Measurements from ENCODE around the gene PRR22.

PRR22 gene

DNA sequence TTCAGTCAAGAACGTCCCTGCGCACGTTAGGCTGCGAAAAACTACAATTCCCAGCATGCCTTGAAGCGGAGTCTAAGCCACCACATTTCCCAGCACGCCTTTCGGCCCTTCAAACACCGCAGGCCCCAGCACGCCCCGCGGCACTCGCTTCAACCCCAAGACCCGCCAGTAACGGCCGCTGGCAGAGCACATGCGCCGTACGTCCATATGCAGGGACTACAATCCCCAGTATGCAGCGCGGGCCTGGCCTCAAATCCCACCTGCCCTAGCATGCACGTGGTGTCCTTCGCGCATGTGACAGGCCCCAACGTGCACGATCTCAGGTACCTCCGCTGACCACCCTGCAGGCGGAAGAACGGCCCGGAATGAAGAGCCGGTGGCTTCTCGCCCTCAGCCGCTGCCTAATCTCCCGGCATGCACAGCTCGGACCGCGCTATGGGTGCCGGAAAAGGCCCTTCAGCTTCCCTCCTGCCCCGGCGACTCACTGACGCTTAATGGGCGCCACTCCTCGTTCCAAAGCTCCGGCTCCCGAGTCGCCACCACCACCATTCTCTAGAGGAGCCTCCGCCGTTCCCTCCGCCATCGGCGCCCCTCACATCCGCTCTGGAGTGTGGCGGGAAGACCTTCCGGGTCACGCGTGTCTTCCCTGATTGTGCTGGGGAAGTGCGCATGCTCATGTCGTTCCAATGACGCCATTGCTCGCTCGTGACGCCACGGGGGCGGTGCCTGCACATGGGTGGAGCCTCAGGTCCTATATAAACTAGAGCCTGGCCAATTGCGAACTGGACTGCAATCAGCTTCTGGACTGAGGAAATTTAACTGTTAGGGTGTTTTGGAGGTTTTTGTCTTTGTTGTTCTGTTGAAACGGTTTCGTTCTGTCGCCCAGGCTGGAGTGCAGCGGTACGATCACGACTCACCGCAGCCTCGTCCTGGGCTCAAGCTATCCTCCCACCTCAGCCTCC, 6.3 kb upstream of the PRR22 start, which contains the start of gene DUS3L:
DUS3L (minus strand) TSS at position 605 of the 962 bp plus-strand sequence; CDS start at position 583, 22 bp downstream.
- TF ChIP-seq YY1 (IDR thresholded peaks at IDR 0.05; ENCODE audit: low read depth) (peak; percentile 74), NFIC (IDR thresholded peaks at IDR 0.05) (peak; percentile 36; the same call in 1 of the 2 replicates), ZBTB7A (IDR thresholded peaks at IDR 0.05; ENCODE audit: low read depth) (no peak), TAF1 (IDR thresholded peaks at IDR 0.05; ENCODE audit: low read depth) (peak; percentile 77), FOXM1 (IDR thresholded peaks at IDR 0.05; ENCODE audit: borderline replicate concordance, low read depth) (peak; percentile 51; the same call in 1 of the 2 replicates), RAD21 (IDR thresholded peaks at IDR 0.05; ENCODE audit: low read depth) (no peak), EP300 (IDR thresholded peaks at IDR 0.05; ENCODE audit: borderline replicate concordance) (0 out of 2 replicates have a peak, but pooled peaks have one; percentile 28), EGR1 (IDR thresholded peaks at IDR 0.05) (no peak), CEBPB (IDR thresholded peaks at IDR 0.05) (no peak), CREB1 (IDR thresholded peaks at IDR 0.05; ENCODE audit: low read depth) (peak; percentile 97)
- TF ChIP-seq, protein P1, sequence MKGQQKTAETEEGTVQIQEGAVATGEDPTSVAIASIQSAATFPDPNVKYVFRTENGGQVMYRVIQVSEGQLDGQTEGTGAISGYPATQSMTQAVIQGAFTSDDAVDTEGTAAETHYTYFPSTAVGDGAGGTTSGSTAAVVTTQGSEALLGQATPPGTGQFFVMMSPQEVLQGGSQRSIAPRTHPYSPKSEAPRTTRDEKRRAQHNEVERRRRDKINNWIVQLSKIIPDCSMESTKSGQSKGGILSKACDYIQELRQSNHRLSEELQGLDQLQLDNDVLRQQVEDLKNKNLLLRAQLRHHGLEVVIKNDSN (IDR thresholded peaks at IDR 0.05), result peak; percentile 96
- TF ChIP-seq, protein P2, sequence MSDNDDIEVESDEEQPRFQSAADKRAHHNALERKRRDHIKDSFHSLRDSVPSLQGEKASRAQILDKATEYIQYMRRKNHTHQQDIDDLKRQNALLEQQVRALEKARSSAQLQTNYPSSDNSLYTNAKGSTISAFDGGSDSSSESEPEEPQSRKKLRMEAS (IDR thresholded peaks at IDR 0.05), result peak; percentile 100
- TF ChIP-seq, protein P3, sequence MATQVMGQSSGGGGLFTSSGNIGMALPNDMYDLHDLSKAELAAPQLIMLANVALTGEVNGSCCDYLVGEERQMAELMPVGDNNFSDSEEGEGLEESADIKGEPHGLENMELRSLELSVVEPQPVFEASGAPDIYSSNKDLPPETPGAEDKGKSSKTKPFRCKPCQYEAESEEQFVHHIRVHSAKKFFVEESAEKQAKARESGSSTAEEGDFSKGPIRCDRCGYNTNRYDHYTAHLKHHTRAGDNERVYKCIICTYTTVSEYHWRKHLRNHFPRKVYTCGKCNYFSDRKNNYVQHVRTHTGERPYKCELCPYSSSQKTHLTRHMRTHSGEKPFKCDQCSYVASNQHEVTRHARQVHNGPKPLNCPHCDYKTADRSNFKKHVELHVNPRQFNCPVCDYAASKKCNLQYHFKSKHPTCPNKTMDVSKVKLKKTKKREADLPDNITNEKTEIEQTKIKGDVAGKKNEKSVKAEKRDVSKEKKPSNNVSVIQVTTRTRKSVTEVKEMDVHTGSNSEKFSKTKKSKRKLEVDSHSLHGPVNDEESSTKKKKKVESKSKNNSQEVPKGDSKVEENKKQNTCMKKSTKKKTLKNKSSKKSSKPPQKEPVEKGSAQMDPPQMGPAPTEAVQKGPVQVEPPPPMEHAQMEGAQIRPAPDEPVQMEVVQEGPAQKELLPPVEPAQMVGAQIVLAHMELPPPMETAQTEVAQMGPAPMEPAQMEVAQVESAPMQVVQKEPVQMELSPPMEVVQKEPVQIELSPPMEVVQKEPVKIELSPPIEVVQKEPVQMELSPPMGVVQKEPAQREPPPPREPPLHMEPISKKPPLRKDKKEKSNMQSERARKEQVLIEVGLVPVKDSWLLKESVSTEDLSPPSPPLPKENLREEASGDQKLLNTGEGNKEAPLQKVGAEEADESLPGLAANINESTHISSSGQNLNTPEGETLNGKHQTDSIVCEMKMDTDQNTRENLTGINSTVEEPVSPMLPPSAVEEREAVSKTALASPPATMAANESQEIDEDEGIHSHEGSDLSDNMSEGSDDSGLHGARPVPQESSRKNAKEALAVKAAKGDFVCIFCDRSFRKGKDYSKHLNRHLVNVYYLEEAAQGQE (IDR thresholded peaks at IDR 0.05; ENCODE audit: low read depth), result no peak

DNA sequence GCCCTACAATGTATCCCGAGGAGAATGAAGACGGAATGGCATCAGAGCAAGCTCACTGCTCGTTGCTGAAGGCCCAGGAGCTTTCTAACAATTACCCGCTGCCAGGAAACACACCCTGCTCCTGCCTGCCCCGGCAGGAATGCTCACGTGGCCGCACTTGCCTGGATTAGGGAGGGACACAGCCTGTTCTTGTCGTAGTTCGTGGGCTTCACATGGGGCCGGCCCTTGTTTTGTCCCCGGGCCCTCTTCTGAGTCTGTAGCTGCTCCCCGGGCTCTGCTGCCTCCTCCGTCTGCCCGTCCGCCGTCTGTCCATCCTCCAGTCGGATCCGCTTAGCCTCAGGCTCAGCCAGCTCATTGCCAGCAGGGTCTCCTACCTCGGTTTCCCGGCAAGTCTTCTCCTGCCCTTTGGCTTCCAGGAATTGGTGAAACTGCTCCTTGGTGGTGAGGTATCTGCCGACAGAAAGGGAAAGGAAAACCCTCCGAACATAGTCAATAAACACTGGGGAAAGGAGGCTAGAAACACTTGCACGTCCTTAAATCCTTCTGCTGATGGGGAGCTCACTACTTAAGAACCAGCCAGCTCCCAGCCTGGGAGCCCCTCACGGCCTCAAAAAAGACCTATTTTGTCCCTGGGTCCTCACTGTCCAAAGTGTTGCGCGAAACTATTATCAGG, 5.5 kb upstream of the PRR22 start:
- TF ChIP-seq TEAD4 (IDR thresholded peaks at IDR 0.05), result no peak
- no peak for TF ChIP-seq EP300 (IDR thresholded peaks at IDR 0.05; ENCODE audit: borderline replicate concordance)
- TF ChIP-seq FOXM1 (IDR thresholded peaks at IDR 0.05; ENCODE audit: borderline replicate concordance, low read depth), result no peak
- TF ChIP-seq, protein P3 (IDR thresholded peaks at IDR 0.05; ENCODE audit: low read depth), result no peak
- TF ChIP-seq RAD21 (IDR thresholded peaks at IDR 0.05; ENCODE audit: low read depth), result no peak
- TF ChIP-seq TCF12 (IDR thresholded peaks at IDR 0.05; ENCODE audit: low read depth), result no peak
- no peak for TF ChIP-seq CREB1 (IDR thresholded peaks at IDR 0.05; ENCODE audit: low read depth)
- TF ChIP-seq NFIC (IDR thresholded peaks at IDR 0.05), result no peak
- no peak for TF ChIP-seq TAF1 (IDR thresholded peaks at IDR 0.05; ENCODE audit: low read depth)
- TF ChIP-seq, protein P1 (IDR thresholded peaks at IDR 0.05), result no peak
- TF ChIP-seq, protein P2 (IDR thresholded peaks at IDR 0.05), result no peak
- TF ChIP-seq CEBPB (IDR thresholded peaks at IDR 0.05), result no peak
- no peak for TF ChIP-seq ZBTB7A (IDR thresholded peaks at IDR 0.05; ENCODE audit: low read depth)
- no peak for TF ChIP-seq YY1 (IDR thresholded peaks at IDR 0.05; ENCODE audit: low read depth)

DNA sequence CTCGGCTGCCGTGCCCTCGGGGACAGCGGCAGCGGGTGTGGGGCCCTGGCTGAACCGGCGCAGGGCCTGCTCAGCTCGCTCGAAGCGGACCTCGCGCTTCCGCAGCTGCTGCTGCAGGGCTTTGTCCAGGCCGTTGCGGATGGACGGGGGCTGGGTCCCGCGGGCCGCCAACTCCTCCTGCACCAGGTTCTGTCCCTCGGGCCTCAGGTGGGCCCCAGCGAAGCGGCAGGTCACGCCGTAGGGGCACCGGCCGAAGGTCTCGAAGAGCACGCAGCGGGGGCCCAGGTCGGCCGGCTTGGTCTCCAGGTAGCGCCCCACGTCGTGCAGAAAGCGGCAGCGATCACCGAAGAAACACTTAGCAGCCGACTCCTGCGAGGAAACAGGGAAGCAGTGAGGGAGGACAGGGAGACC, 4.8 kb upstream of the PRR22 start:
- TF ChIP-seq, protein P2 (IDR thresholded peaks at IDR 0.05), result no peak
- no peak for TF ChIP-seq CREB1 (IDR thresholded peaks at IDR 0.05; ENCODE audit: low read depth)
- TF ChIP-seq CEBPB (IDR thresholded peaks at IDR 0.05), result no peak
- TF ChIP-seq, protein P1 (IDR thresholded peaks at IDR 0.05), result no peak
- TF ChIP-seq NFIC (IDR thresholded peaks at IDR 0.05), result no peak
- no peak for TF ChIP-seq TEAD4 (IDR thresholded peaks at IDR 0.05)
- TF ChIP-seq, protein P3 (IDR thresholded peaks at IDR 0.05; ENCODE audit: low read depth), result no peak
- no peak for TF ChIP-seq RAD21 (IDR thresholded peaks at IDR 0.05; ENCODE audit: low read depth)
- no peak for TF ChIP-seq ZBTB7A (IDR thresholded peaks at IDR 0.05; ENCODE audit: low read depth)
- no peak for TF ChIP-seq FOXM1 (IDR thresholded peaks at IDR 0.05; ENCODE audit: borderline replicate concordance, low read depth)
- no peak for TF ChIP-seq EP300 (IDR thresholded peaks at IDR 0.05; ENCODE audit: borderline replicate concordance)

All from Ishikawa (cell line).